NCI-H2081 (cell line): ENCODE results near the gene ZNF836.
A peak's percentile ranks its signal among the peaks of the same experiment; 100 is the strongest.
"Not testable (repeated sequence)": the region's sequence is repeated elsewhere in the genome, so short reads cannot be mapped to it uniquely, and the experiment has no call there.

Experiments
- DNase-seq, 2 experiments: peaks; one replicate each; lab custom pipeline; 2025; lab: John Stamatoyannopoulos, UW

The ZNF836 gene

GRCh38 chr19:52171321-52172169, at the start of gene ZNF836:
ZNF836 (minus strand) TSS chr19:52171621; CDS start chr19:52168072, 3,549 bp downstream.
- DNase-seq: peak; percentile 64 to 65

GRCh38 chr19:52221031-52221430, 49.6 kb upstream of the ZNF836 start:
- DNase-seq: no peak

- no peak for DNase-seq
These were observed 48.2 kb upstream of the ZNF836 start for GRCh38 chr19:52219611-52220010.

- DNase-seq: no peak
These were observed 46.2 kb upstream of the ZNF836 start for GRCh38 chr19:52217576-52217975.

GRCh38 chr19:52216401-52216800, 45.0 kb upstream of the ZNF836 start:
- DNase-seq: no peak

GRCh38 chr19:52214241-52214640, 42.8 kb upstream of the ZNF836 start:
- no peak for DNase-seq

- no peak for DNase-seq
These were observed 41.3 kb upstream of the ZNF836 start for GRCh38 chr19:52212572-52213255.

GRCh38 chr19:52211926-52212571, 40.6 kb upstream of the ZNF836 start:
- no peak for DNase-seq

GRCh38 chr19:52211203-52211602, 39.8 kb upstream of the ZNF836 start:
- no peak for DNase-seq

GRCh38 chr19:52206481-52206880, 35.1 kb upstream of the ZNF836 start:
- DNase-seq: no peak

GRCh38 chr19:52200755-52201391, 29.5 kb upstream of the ZNF836 start:
- DNase-seq: not testable (repeated sequence)

GRCh38 chr19:52200044-52200443, 28.6 kb upstream of the ZNF836 start:
- DNase-seq: no peak

GRCh38 chr19:52198678-52199077, 27.3 kb upstream of the ZNF836 start:
- DNase-seq: no peak

GRCh38 chr19:52197964-52198363, 26.5 kb upstream of the ZNF836 start:
- DNase-seq: no peak

GRCh38 chr19:52196256-52196967, 25.0 kb upstream of the ZNF836 start:
- no peak for DNase-seq

GRCh38 chr19:52191951-52192350, 20.5 kb upstream of the ZNF836 start:
- DNase-seq: no peak

- DNase-seq: no peak
These were observed 20.0 kb upstream of the ZNF836 start for GRCh38 chr19:52191389-52191788.

GRCh38 chr19:52190487-52191293, 19.3 kb upstream of the ZNF836 start:
- DNase-seq: peak; percentile 12 to 36

- DNase-seq: peak; percentile 100
These were observed 18.5 kb upstream of the ZNF836 start, which contains the start of gene PPP2R1A for GRCh38 chr19:52189735-52190486. PPP2R1A (plus strand) TSS chr19:52190052; CDS start chr19:52190097, 45 bp downstream.
